Gastroesophageal sphincter (tissue), 4 donors: Measurements from ENCODE around the gene PSORS1C2. TPM values are rescaled to one million over a fixed set of nuclear protein-coding genes. Genes with fewer than 3 reads are reported as not detected.
"Not testable (repeated sequence)": the region's sequence is repeated elsewhere in the genome, so short reads cannot be mapped to it uniquely, and the experiment has no call there.

ENCODE experiments used
- ATAC-seq: fragments of 150-250 bp; one replicate; pipeline ENCODE4 v1.9.1; 2016; ENCODE audit warnings: mild to moderate bottlenecking, moderate library complexity
- H3K27ac ChIP-seq, 4 donors: fragments of 200-600 bp; sonication (generic) in 3 of 4; 1 replicate in 3 of 4; 2 replicates in 1 of 4; pipeline ENCODE4 v1.5.1; 2016 to 2019
- H3K27me3 ChIP-seq: fragments of 200-600 bp; sonication (generic); one replicate; pipeline ENCODE4 v1.5.1; 2019
- H3K36me3 ChIP-seq, 2 donors: fragments of 200-600 bp; sonication (generic); one replicate each; pipeline ENCODE4 v1.5.1; 2019; ENCODE audit warnings: control low read depth in 1 of 2
- H3K4me1 ChIP-seq, 3 donors: fragments of 200-600 bp; sonication (generic); 1 replicate in 2 of 3; 2 replicates in 1 of 3; pipeline ENCODE4 v1.5.1; 2016 to 2019; ENCODE audit warnings: control low read depth in 2 of 3
- H3K4me3 ChIP-seq, 2 donors: fragments of 200-600 bp; sonication (generic); one replicate each; pipeline ENCODE4 v1.5.1; 2019; ENCODE audit warnings: mild to moderate bottlenecking in 1 of 2, moderate library complexity in 1 of 2
- H3K9me3 ChIP-seq, 3 donors: fragments of 200-600 bp; sonication (generic); one replicate each; pipeline ENCODE4 v1.5.1; 2017 to 2019; ENCODE audit warnings: control low read depth in 2 of 3
- EP300 ChIP-seq: sonication (generic); formaldehyde crosslinking; IDR thresholded peaks from one replicate; pipeline ENCODE4 v1.6.1; 2017; ENCODE audit warnings: antibody characterized with exemption, mild to moderate bottlenecking
- POLR2A ChIP-seq, 2 donors: fragments of 450-650 bp; IDR thresholded peaks; one replicate each; pipeline ENCODE4 v1.6.1; 2017; ENCODE audit warnings: antibody characterized with exemption in 2 of 2, mild to moderate bottlenecking in 2 of 2, moderate library complexity in 1 of 2
- POLR2AphosphoS5 ChIP-seq: sonication (generic); formaldehyde crosslinking; IDR thresholded peaks from one replicate; pipeline ENCODE4 v1.6.1; 2017; ENCODE audit warnings: antibody characterized with exemption
- WGBS, 2 donors: methylation state at CpG; one replicate each; pipeline ENCODE4 v1.1.5; 2018; ENCODE audit warnings: low coverage in 1 of 2; 5-methylcytosine and 5-hydroxymethylcytosine counted together
- total RNA-seq, 4 donors: library from RNA; depleted of rRNA; stranded (reverse); fragments of >200 nt; gene quantifications; one replicate each; pipeline ENCODE4 v1.1.0, GENCODE V29; 2016
- TF ChIP-seq, protein P1 (sequence below), 4 experiments: fragments of 200-600 bp in 2 of 4; fragments of 450-650 bp in 2 of 4; sonication (generic) in 1 of 4; IDR thresholded peaks; one replicate each; pipeline ENCODE4 v1.5.1; 2017 to 2019; ENCODE audit warnings: antibody characterized with exemption in 4 of 4, mild to moderate bottlenecking in 2 of 4, moderate library complexity in 2 of 4

Gene PSORS1C2
- total RNA-seq, 4 donors from 2014 or later, result not detected

DNA sequence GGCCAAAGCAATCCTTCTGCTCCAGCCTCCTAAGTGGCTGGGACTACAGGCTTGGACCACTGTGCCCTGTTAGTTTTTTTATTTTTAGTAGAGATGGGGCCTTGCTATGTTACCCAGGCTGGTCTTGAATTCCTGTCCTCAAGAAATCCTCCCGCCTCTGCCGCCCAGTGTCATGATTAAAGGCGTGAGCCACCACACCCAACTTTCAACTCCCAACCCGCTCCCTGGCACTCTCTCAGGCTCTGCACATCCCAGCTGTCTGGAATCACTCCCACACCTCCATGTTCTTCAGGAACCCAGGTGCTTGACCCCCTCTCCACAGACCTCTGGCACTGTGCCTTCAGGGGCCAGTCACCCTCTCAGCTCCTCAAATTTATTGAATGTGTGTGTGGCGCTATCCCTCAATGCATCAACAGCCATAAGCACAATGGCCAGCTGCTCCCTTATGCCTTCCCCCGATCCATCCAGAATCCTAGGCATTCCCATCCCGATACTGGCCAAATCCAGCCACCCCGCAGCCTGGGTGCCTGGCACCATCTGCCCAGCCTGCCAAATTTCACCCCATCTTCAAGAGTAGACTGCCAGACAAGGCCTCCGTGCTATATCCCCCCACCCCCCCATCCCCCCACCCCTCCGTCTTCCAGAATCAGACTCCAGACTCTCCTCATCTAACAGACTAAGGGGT lies 32.3 kb upstream of the PSORS1C2 start:
- Histone ChIP-seq H3K27ac (no peak overlapping the region), H3K36me3 (no peaks in the 10 kb centered on the region), H3K9me3 (no peaks in the 10 kb centered on the region), H3K27me3 (peaks cover 12% of the 10 kb centered on the region), H3K4me1 (no peaks in the 10 kb centered on the region), H3K4me3 (no peak overlapping the region)
- TF ChIP-seq POLR2A (IDR thresholded peaks at IDR 0.05), result no peak
- TF ChIP-seq, protein P1, sequence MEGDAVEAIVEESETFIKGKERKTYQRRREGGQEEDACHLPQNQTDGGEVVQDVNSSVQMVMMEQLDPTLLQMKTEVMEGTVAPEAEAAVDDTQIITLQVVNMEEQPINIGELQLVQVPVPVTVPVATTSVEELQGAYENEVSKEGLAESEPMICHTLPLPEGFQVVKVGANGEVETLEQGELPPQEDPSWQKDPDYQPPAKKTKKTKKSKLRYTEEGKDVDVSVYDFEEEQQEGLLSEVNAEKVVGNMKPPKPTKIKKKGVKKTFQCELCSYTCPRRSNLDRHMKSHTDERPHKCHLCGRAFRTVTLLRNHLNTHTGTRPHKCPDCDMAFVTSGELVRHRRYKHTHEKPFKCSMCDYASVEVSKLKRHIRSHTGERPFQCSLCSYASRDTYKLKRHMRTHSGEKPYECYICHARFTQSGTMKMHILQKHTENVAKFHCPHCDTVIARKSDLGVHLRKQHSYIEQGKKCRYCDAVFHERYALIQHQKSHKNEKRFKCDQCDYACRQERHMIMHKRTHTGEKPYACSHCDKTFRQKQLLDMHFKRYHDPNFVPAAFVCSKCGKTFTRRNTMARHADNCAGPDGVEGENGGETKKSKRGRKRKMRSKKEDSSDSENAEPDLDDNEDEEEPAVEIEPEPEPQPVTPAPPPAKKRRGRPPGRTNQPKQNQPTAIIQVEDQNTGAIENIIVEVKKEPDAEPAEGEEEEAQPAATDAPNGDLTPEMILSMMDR (IDR thresholded peaks at IDR 0.05), result no peak
- TF ChIP-seq POLR2AphosphoS5, result no peak
- no peak for TF ChIP-seq EP300
- WGBS, 2 donors, result 80 to 87% methylated on average over 3 to 9 of the region's 10 CpGs
- ATAC-seq, result no peak

DNA sequence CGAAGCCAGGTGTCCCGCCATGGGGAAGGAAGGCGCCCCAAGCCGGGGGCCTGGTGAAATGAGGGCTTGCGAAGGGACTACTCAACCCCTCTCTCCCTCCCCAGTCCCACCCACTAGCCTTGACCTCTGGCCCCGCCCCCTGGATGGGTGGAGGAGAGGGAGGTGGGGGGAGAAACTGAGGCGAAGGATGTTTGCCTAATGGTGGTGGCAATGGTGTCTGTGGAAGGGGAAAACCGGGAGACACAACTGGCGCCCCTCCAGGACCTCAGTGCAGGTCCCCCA lies 31.7 kb upstream of the PSORS1C2 start, which contains the start of gene POU5F1:
Gene POU5F1, minus strand, starts transcription at position 83 of the 282 bp plus-strand sequence. Its CDS starts 62 bp downstream, at position 21.
- ATAC-seq, result no peak
- TF ChIP-seq, protein P1 (IDR thresholded peaks at IDR 0.05), result no peak
- TF ChIP-seq POLR2A (IDR thresholded peaks at IDR 0.05) (no peak), EP300 (no peak), POLR2AphosphoS5 (no peak)
- peaks cover 12% of the 10 kb centered on the region for H3K27me3 ChIP-seq
- WGBS, 2 donors, result 63% methylated on average over 2 of the region's 9 CpGs; no CpG with 5 or more reads in 1 of the 2 donors
- no peaks in the 10 kb centered on the region for H3K4me1 ChIP-seq
- no peaks in the 10 kb centered on the region for H3K9me3 ChIP-seq
- no peaks in the 10 kb centered on the region for H3K36me3 ChIP-seq
- H3K27ac ChIP-seq, result no peak within 1 kb of the TSS
- no peak within 1 kb of the TSS for H3K4me3 ChIP-seq

DNA sequence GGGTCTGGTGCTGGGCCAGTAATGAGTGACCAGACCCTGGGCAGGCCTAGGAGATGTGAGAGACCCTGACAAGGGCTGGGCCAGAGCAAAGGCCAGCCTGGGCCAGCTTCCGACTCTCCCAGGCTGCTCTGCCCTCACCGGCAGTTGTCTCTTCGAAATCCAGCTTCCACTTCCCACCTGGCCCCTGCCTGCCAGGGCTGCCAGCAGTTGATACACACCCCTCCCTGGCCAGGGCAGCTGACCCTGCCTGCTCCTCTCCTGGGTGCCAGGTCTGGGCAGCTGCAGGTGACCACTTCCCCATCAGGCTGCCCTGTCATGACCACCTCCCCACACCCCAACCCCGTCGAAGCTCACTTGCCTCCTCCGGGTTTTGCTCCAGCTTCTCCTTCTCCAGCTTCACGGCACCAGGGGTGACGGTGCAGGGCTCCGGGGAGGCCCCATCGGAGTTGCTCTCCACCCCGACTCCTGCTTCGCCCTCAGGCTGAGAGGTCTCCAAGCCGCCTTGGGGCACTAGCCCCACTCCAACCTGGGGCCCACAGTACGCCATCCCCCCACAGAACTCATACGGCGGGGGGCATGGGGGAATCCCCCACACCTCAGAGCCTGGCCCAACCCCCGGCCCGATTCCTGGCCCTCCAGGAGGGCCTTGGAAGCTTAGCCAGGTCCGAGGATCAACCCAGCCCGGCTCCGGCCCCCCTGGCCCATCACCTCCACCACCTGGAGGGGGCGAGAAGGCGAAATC lies 31.2 kb upstream of the PSORS1C2 start:
- not testable (repeated sequence) for H3K4me3 ChIP-seq, H3K36me3 ChIP-seq, ATAC-seq, H3K4me1 ChIP-seq, H3K9me3 ChIP-seq, H3K27ac ChIP-seq
- whole genome bisulfite sequencing, 2 donors, result 50% methylated on average over 3 of the region's 23 CpGs; no CpG with 5 or more reads in 1 of the 2 donors
- peaks cover 12% of the 10 kb centered on the region for H3K27me3 ChIP-seq

DNA sequence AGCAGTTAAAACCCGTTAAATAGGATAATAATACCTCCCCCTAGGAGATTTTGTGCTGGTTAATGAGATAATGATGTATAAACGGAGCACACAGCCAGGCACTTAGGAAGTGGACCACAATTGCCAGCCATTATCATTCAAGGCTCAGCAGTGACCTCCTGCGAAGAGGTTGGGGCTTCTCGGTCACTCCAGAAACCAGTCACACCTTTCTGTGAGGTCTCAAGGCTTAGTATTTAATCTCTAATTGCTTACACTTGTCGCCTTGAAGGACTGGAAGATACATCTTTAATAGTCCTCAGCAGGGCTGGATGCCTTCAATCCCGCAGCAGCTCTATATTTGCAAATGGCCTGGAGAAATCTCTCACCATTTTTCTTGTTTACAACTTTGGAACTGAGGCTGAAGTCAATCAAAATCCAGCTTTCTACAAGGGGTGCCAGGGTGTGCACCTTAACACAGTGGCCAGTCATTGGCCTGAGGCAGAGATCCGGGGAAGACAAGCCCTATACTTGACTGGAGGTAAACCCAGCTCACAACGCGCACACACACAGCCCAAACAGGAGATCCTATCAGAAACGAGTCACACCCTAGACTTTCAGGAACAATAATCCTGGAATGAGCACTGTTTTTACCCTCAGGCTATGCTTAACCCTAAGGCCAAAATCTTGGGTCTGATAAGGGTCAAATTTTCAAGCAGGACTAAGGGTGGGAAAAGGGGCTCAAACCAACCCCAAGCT lies 30.4 kb upstream of the PSORS1C2 start:
- WGBS, 2 donors, result 72 to 92% methylated on average over 6 to 8 of the region's 10 CpGs
- Histone ChIP-seq H3K9me3 (no peaks in the 10 kb centered on the region), H3K4me3 (no peak overlapping the region), H3K27ac (no peak overlapping the region), H3K36me3 (no peaks in the 10 kb centered on the region), H3K27me3 (peaks cover 12% of the 10 kb centered on the region), H3K4me1 (no peaks in the 10 kb centered on the region)
- no peak for TF ChIP-seq EP300
- no peak for TF ChIP-seq POLR2AphosphoS5
- no peak for TF ChIP-seq POLR2A (IDR thresholded peaks at IDR 0.05)
- TF ChIP-seq, protein P1 (IDR thresholded peaks at IDR 0.05), result no peak
- no peak for ATAC-seq

DNA sequence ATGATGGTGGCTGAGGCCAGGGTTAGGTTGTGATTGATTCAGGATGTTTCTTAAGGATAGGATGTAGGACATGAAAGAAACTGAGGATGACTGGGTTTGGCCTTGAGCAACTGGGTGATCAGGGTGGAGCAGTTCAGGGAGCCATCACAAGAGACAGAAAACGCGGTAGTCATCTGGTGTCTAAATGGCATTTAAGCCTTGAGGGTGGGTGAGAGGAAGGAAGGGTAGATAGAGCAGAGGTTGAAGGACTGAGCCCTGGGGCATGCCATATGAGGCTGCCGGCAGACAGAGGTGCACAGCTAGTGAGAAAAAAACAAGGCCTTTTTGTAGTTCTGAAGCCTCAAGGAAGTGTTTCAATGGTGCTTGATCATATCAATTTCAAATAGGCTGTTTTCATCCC lies 29.7 kb upstream of the PSORS1C2 start:
- no peaks in the 10 kb centered on the region for H3K4me1 ChIP-seq
- H3K27ac ChIP-seq, result no peak overlapping the region
- H3K27me3 ChIP-seq, result peaks cover 12% of the 10 kb centered on the region
- no peaks in the 10 kb centered on the region for H3K9me3 ChIP-seq
- no peak for TF ChIP-seq POLR2A (IDR thresholded peaks at IDR 0.05)
- TF ChIP-seq EP300, result no peak
- TF ChIP-seq, protein P1 (IDR thresholded peaks at IDR 0.05), result no peak
- TF ChIP-seq POLR2AphosphoS5, result no peak
- no peak for ATAC-seq
- H3K36me3 ChIP-seq, result no peaks in the 10 kb centered on the region
- WGBS, 2 donors, result 59 to 77% methylated on average over 2 to 3 of the region's 3 CpGs
- H3K4me3 ChIP-seq, result no peak overlapping the region
